A549 (cell line): Measurements from ENCODE around the gene ENTPD7. TPM values are rescaled to one million over a fixed set of nuclear protein-coding genes. Genes with fewer than 3 reads are reported as not detected.

ENCODE experiments used
- ATAC-seq, 2 experiments: fragments of 200-7000 bp in 1 of 2; fragments of >200 bp in 1 of 2; cut with Nextera tagmentation in 1 of 2; cut with Tn5 transposase in 1 of 2; 3 replicates each; pipeline versions ENCODE4 v1.8.0 to v1.9.1; 2018 to 2020; ENCODE audit warnings: mild to moderate bottlenecking in 1 of 2, moderate library complexity in 1 of 2
- CTCF ChIA-PET: fragments of 300-600 bp; sonication (Branson Sonifier 250); formaldehyde crosslinking; extraction: SDS; loops from one replicate; lab custom pipeline; 2021; ENCODE audit warnings: antibody characterized with exemption, inconsistent platforms; lab: Yijun Ruan, JAX
- POLR2A ChIA-PET: fragments of 350-600 bp; formaldehyde crosslinking; extraction: SDS; loops from one replicate; lab custom pipeline; 2021; ENCODE audit warnings: antibody characterized with exemption, inconsistent platforms; lab: Yijun Ruan, JAX
- DNase-seq, 2 experiments: peaks; one replicate each; pipeline versions ENCODE4 v3.0.0 to v3.0.0-alpha.2; 2011 to 2016; ENCODE audit warnings: low read depth in 1 of 2, low spot score in 1 of 2
- FAIRE-seq: peaks from 2 replicates; lab custom pipeline; 2011; peaks lifted over from hg19 to GRCh38; lab: Jason Lieb, UNC
- H3K27ac ChIP-seq, 2 experiments: fragments of >200 bp; sonication (Bioruptor Twin); formaldehyde crosslinking; 3 replicates each; pipeline ENCODE4 v1.5.1; 2016 to 2017
- H3K4me1 ChIP-seq: fragments of >200 bp; sonication (Bioruptor Twin); formaldehyde crosslinking; 3 replicates; pipeline ENCODE4 v1.6.1; 2016
- H3K4me2 ChIP-seq: fragments of >200 bp; sonication (Bioruptor Twin); formaldehyde crosslinking; 3 replicates; pipeline ENCODE4 v1.6.1; 2016
- H3K4me3 ChIP-seq: fragments of >200 bp; sonication (Bioruptor Twin); formaldehyde crosslinking; 3 replicates; pipeline ENCODE4 v1.5.1; 2016
- H3K9me3 ChIP-seq: fragments of >200 bp; sonication (Bioruptor Twin); formaldehyde crosslinking; 3 replicates; pipeline ENCODE4 v1.6.1; 2016
- ATOH8 ChIP-seq: fragments of 250-450 bp; sonication (Bioruptor Pico); IDR thresholded peaks from 2 replicates; pipeline ENCODE4 v1.5.0; 2020; ENCODE audit warnings: low read depth, mild to moderate bottlenecking, moderate library complexity
- BCL3 ChIP-seq: fragments of >200 bp; sonication (Bioruptor Twin); formaldehyde crosslinking; IDR thresholded peaks from 3 replicates; pipeline ENCODE4 v1.6.1; 2016
- BHLHE40 ChIP-seq: IDR thresholded peaks from 2 replicates; pipeline ENCODE4 v1.6.1; 2012; ENCODE audit warnings: low read depth, low read length, inconsistent platforms
- CBX2 ChIP-seq: fragments of 200-600 bp; sonication (generic); IDR thresholded peaks from 2 replicates; pipeline ENCODE4 v1.6.1; 2016; ENCODE audit warnings: low read depth, mild to moderate bottlenecking, borderline replicate concordance
- CEBPB ChIP-seq, 2 experiments: fragments of >200 bp in 1 of 2; sonication (Bioruptor Twin) in 1 of 2; formaldehyde crosslinking in 1 of 2; IDR thresholded peaks; 2 replicates each; pipeline ENCODE4 v1.6.1; 2012 to 2016
- CHD2 ChIP-seq: fragments of 150-350 bp; IDR thresholded peaks from 2 replicates; pipeline ENCODE4 v1.6.1; 2014; ENCODE audit warnings: low read length; ENCODE audit not compliant: partially characterized antibody
- FOSL2 ChIP-seq, 2 experiments: fragments of 450-650 bp in 1 of 2; fragments of >200 bp in 1 of 2; sonication (Bioruptor Twin) in 1 of 2; formaldehyde crosslinking; IDR thresholded peaks; 2 replicates each; pipeline versions ENCODE4 v1.5.0 to v1.6.1; 2016 to 2020; ENCODE audit warnings: mild to moderate bottlenecking in 1 of 2, moderate library complexity in 1 of 2
- FOXS1 ChIP-seq: fragments of 250-450 bp; sonication (Bioruptor Pico); IDR thresholded peaks from 2 replicates; pipeline ENCODE4 v1.5.0; 2020; ENCODE audit warnings: mild to moderate bottlenecking, moderate library complexity
- GATA3 ChIP-seq: IDR thresholded peaks from 2 replicates; pipeline ENCODE4 v1.6.1; 2012; ENCODE audit warnings: borderline replicate concordance
- HEYL ChIP-seq: fragments of 250-450 bp; sonication (Bioruptor Pico); IDR thresholded peaks from 2 replicates; pipeline ENCODE4 v1.8.0; 2021; ENCODE audit warnings: mild to moderate bottlenecking, moderate library complexity
- KDM5A ChIP-seq: fragments of 200-600 bp; sonication (generic); IDR thresholded peaks from 2 replicates; pipeline ENCODE4 v1.6.1; 2016; ENCODE audit warnings: antibody characterized with exemption, mild to moderate bottlenecking
- MAFK ChIP-seq: fragments of 450-650 bp; IDR thresholded peaks from 2 replicates; pipeline ENCODE4 v1.6.1; 2014; ENCODE audit not compliant: partially characterized antibody
- MAX ChIP-seq: IDR thresholded peaks from 2 replicates; pipeline ENCODE4 v1.6.1; 2012
- MYC ChIP-seq: IDR thresholded peaks from 2 replicates; pipeline ENCODE4 v1.6.1; 2012; ENCODE audit warnings: mild to moderate bottlenecking, inconsistent platforms, low read length, improper control_type of control experiment, borderline replicate concordance
- NR3C1 ChIP-seq: fragments of >200 bp; sonication (Bioruptor Twin); formaldehyde crosslinking; IDR thresholded peaks from 3 replicates; pipeline ENCODE4 v1.6.1; 2017
- PBX3 ChIP-seq: IDR thresholded peaks from 2 replicates; pipeline ENCODE4 v1.6.1; 2012
- POLR2A ChIP-seq: IDR thresholded peaks from 2 replicates; pipeline ENCODE4 v1.6.1; 2012; ENCODE audit warnings: mild to moderate bottlenecking, low read length
- RFX5 ChIP-seq: fragments of 450-650 bp; IDR thresholded peaks from 2 replicates; pipeline ENCODE4 v1.7.1; 2014; ENCODE audit warnings: antibody characterized with exemption, mild to moderate bottlenecking, moderate library complexity
- ZC3H11A ChIP-seq: fragments of 450-650 bp; IDR thresholded peaks from 2 replicates; pipeline ENCODE4 v1.6.1; 2014; ENCODE audit warnings: antibody characterized with exemption, mild to moderate bottlenecking
- ZSCAN20 ChIP-seq: fragments of 250-450 bp; sonication (Bioruptor Pico); IDR thresholded peaks from 2 replicates; pipeline ENCODE4 v1.8.0; 2022; ENCODE audit warnings: mild to moderate bottlenecking, moderate library complexity
- WGBS: methylation state at CpG from one replicate; pipeline ENCODE4 v1.1.6; 2017; ENCODE audit errors: missing lambda C conversion rate; 5-methylcytosine and 5-hydroxymethylcytosine counted together
- polyA plus RNA-seq, 4 experiments: library from polyadenylated mRNA; depleted of rRNA in 3 of 4; stranded (reverse); fragments of >200 nt; fragmentation: RNase III in 1 of 4; extraction: RNeasy Plus Mini Kit Qiagen cat#74134 plus additional on column Dnase treatment in 1 of 4; gene quantifications; 2 replicates in 3 of 4; 3 replicates in 1 of 4; pipeline ENCODE4 v1.2.3, GENCODE V29; 2011 to 2017

Gene ENTPD7
- polyA plus RNA-seq, 2 of the 4 experiments (the other 2 are of a cell fraction): 6.8 to 10.4 TPM

GRCh38 chr10:99617696-99618095 lies 41.6 kb upstream of the ENTPD7 start:
- Histone ChIP-seq H3K4me2 (peak overlapping the region; percentile 95), H3K4me1 (peaks cover 27% of the 10 kb centered on the region), H3K4me3 (no peak overlapping the region), H3K9me3 (no peaks in the 10 kb centered on the region), H3K27ac (no peak overlapping the region)
- ATAC-seq (no peak), DNase-seq (no peak), FAIRE-seq (no peak)
- ChIA-PET POLR2A (no interaction called here), CTCF (interaction anchor here (0.9 to 18.1 kb wide), 5 partner anchors 10 to 225 kb away, joined by 3 to 260 read pairs (median 4); partner anchors contain the start of gene GOT1)
- WGBS: 77% methylated on average over 2 of the region's 2 CpGs
- TF ChIP-seq FOXS1 (CRISPR knock-in tag) (no peak), CEBPB (IDR thresholded peaks at IDR 0.05) (no peak), RFX5 (no peak), ZC3H11A (no peak)

GRCh38 chr10:99619090-99619800 lies 40.1 kb upstream of the ENTPD7 start:
- ChIA-PET POLR2A (interaction anchor here (0.7 to 2.9 kb wide), 2 partner anchors 113 to 189 kb away, joined by 3 to 17 read pairs; partner anchors contain the start of genes COX15, CUTC and GOT1), CTCF (interaction anchor here (0.9 to 18.1 kb wide), 5 partner anchors 10 to 185 kb away, joined by 3 to 260 read pairs (median 4); partner anchors contain the start of gene GOT1)
- FAIRE-seq: no peak
- TF ChIP-seq BHLHE40: no peak
- Histone ChIP-seq H3K4me1 (peaks cover 27% of the 10 kb centered on the region), H3K27ac (peak overlapping the region; percentile 74 to 95), H3K4me2 (peak overlapping the region; percentile 95), H3K4me3 (peak overlapping the region; percentile 88), H3K9me3 (no peaks in the 10 kb centered on the region)
- no peak for DNase-seq
- 7% methylated on average over 9 of the region's 9 CpGs for WGBS
- no peak for ATAC-seq

- peak; percentile 97 to 100 for DNase-seq
- Histone ChIP-seq H3K9me3 (no peaks in the 10 kb centered on the region), H3K4me1 (peaks cover 27% of the 10 kb centered on the region)
- peak; percentile 94 for FAIRE-seq
- TF ChIP-seq MYC (0 out of 2 replicates have a peak, but pooled peaks have one; percentile 12), PBX3 (peak; percentile 93), NR3C1 (no peak), HEYL (CRISPR knock-in tag) (no peak), CHD2 (no peak), POLR2A (peak; percentile 24; the same call in 1 of the 2 replicates), BHLHE40 (no peak)
- TF ChIP-seq, all 56 proteins: peak for 3
- CTCF ChIA-PET: interaction anchor here (1.0 to 18.1 kb wide), 4 partner anchors 10 to 185 kb away, joined by 3 to 260 read pairs (median 4); partner anchors contain the start of gene GOT1
- 1% methylated on average over 23 of the region's 75 CpGs for whole genome bisulfite sequencing
- H3K4me2 ChIP-seq: peak within 1 kb of the TSS; percentile 95
- H3K27ac ChIP-seq: peak within 1 kb of the TSS; percentile 95
- ATAC-seq: peak in 1 of 2 experiments; percentile 81; a peak in 4 of 6 replicates
- POLR2A ChIA-PET: interaction anchor here (0.6 to 3.6 kb wide), 17 partner anchors 8 to 1744 kb away, joined by 3 to 46 read pairs (median 3); partner anchors contain the start of genes COX15, CUTC, ENTPD7 and GOT1
- peak within 1 kb of the TSS; percentile 88 for H3K4me3 ChIP-seq
These were observed 39.2 kb upstream of the ENTPD7 start, which contains the start of gene SLC25A28 for GRCh38 chr10:99619851-99620710. Gene SLC25A28 (minus strand): TSS chr10:99620439. CDS start chr10:99620335, 104 bp downstream.

- DNase-seq (peak; percentile 84 to 96), ATAC-seq (peak; percentile 89 to 96), FAIRE-seq (no peak)
- Histone ChIP-seq H3K4me2 (peak overlapping the region; percentile 63), H3K4me3 (peak overlapping the region; percentile 55), H3K27ac (peak overlapping the region; percentile 95), H3K9me3 (no peaks in the 10 kb centered on the region), H3K4me1 (peaks cover 27% of the 10 kb centered on the region)
- WGBS: 9% methylated on average over 6 of the region's 78 CpGs
- POLR2A ChIA-PET: interaction anchor here (0.6 to 3.6 kb wide), 19 partner anchors 9 to 1744 kb away, joined by 3 to 46 read pairs (median 3); partner anchors contain the start of genes COX15, CUTC, ENTPD7 and GOT1
- CTCF ChIA-PET: interaction anchor here (0.9 to 18.1 kb wide), 5 partner anchors 9 to 186 kb away, joined by 3 to 260 read pairs (median 3); partner anchors contain the start of gene GOT1
- TF ChIP-seq MAX (peak; percentile 90), CBX2 (no peak), POLR2A (peak; percentile 85), HEYL (CRISPR knock-in tag) (no peak), ZSCAN20 (CRISPR knock-in tag) (no peak), GATA3 (peak; percentile 50), MAFK (peak; percentile 46), ATOH8 (CRISPR knock-in tag) (no peak), KDM5A (no peak), BCL3 (peak; percentile 96; the same call in 2 of the 3 replicates), CHD2 (peak; percentile 87), FOSL2 (IDR thresholded peaks at IDR 0.05) (peak; percentile 61; the same call in 1 of the 2 replicates), FOSL2 (CRISPR knock-in tag; IDR thresholded peaks at IDR 0.05) (peak; percentile 96), FOXS1 (CRISPR knock-in tag) (no peak)
These were observed 38.4 kb upstream of the ENTPD7 start for GRCh38 chr10:99620711-99621453.
